Measurements from ENCODE around the gene C1orf146. TPM values are rescaled to one million over a fixed set of nuclear protein-coding genes. Genes with fewer than 3 reads are reported as not detected.

C1orf146 gene, protein sequence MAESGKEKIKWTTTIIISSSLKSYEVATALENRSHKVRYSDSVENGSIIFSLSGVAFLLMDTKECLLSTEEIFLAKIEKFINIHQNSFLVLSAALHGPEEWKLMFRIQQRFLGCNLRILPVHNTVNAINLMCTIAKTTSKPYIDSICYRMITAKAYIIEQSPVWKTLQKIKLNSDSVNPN
- total RNA-seq (not detected), polyA plus RNA-seq (not detected)
- long read RNA-seq, donor 1: 0 reads
- long read RNA-seq, donor 2: 0 reads

DNA sequence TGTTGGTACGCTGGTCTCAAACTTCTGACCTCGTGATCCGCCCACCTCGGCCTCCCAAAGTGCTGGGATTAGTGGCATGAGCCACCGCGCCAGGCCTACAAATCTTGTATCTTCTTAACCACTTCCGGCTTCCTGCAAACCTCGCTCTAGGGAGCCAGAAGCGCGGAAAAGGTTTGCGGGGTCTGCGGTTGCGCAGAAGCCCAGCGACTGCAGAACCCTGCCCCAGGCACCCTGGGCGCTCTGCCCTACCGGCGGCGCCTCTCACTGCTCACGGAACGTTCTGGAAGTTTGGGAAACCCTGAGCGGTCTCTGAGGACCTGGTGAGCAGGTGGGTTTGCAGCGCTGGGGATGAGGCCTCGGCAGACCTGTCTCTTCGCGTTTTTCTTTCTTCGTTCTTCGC, at the start of gene C1orf146:
Gene C1orf146, plus strand, starts transcription at position 195 of the 400 bp plus-strand sequence. CDS start 13,506 bp downstream, outside the sequence.
- WGBS, 2 donors: 94 to 95% methylated on average over 27 of the region's 27 CpGs
- no peak within 1 kb of the TSS for H3K4me3 ChIP-seq (ENCODE audit: low read length in 2 of 2)
- H3K4me1 ChIP-seq (ENCODE audit: control insufficient read depth in 1 of 2, insufficient read depth in 2 of 2, low read length in 2 of 2): no peaks in the 10 kb centered on the region
- DNase-seq: no peak
- no peaks in the 10 kb centered on the region for H3K36me3 ChIP-seq (ENCODE audit: control insufficient read depth in 1 of 2, insufficient read depth in 2 of 2, low read length in 1 of 2)
- H3K27ac ChIP-seq (ENCODE audit: low read depth in 1 of 2, low read length in 2 of 2): no peak within 1 kb of the TSS
- H3K9me3 ChIP-seq (ENCODE audit: control insufficient read depth, low read length): no peaks in the 10 kb centered on the region
- no peaks in the 10 kb centered on the region for H3K27me3 ChIP-seq (ENCODE audit: control insufficient read depth in 1 of 2, insufficient read depth in 2 of 2, low read length in 1 of 2)
- no peak for ATAC-seq (ENCODE audit: low FRiP score)
- intact Hi-C loops (cut with DNase I): no loop called here

DNA sequence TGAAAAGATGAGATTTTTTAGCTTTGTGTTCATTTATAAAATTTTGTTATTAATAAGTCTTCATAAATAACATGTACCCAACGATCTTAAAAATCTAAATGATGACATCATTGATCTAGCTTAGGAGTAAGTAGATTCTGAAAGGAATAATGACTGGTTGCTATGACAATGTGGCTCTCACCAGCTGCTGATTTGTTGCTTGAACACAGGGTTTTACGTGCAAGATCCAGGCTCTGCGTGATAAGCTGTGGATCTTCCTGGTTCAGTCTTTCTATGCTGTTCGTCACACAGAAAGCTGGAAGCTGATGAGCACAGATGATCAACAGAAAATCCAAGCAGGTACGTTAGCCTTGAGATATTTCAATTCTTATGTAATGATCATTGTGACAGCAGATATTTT, 49.1 kb upstream of the C1orf146 start:
- 70 to 74% methylated on average over 5 of the region's 5 CpGs for WGBS, 2 donors
- no peaks in the 10 kb centered on the region for H3K27me3 ChIP-seq (ENCODE audit: control insufficient read depth in 1 of 2, insufficient read depth in 2 of 2, low read length in 1 of 2)
- ATAC-seq (ENCODE audit: low FRiP score): no peak
- H3K36me3 ChIP-seq (ENCODE audit: control insufficient read depth in 1 of 2, insufficient read depth in 2 of 2, low read length in 1 of 2): no peaks in the 10 kb centered on the region
- intact Hi-C loops (cut with DNase I): no loop called here
- DNase-seq: no peak
- H3K4me1 ChIP-seq (ENCODE audit: control insufficient read depth in 1 of 2, insufficient read depth in 2 of 2, low read length in 2 of 2): no peaks in the 10 kb centered on the region
- H3K4me3 ChIP-seq (ENCODE audit: low read length in 2 of 2): no peak overlapping the region
- no peaks in the 10 kb centered on the region for H3K9me3 ChIP-seq (ENCODE audit: control insufficient read depth, low read length)
- H3K27ac ChIP-seq (ENCODE audit: low read depth in 1 of 2, low read length in 2 of 2): no peak overlapping the region

DNA sequence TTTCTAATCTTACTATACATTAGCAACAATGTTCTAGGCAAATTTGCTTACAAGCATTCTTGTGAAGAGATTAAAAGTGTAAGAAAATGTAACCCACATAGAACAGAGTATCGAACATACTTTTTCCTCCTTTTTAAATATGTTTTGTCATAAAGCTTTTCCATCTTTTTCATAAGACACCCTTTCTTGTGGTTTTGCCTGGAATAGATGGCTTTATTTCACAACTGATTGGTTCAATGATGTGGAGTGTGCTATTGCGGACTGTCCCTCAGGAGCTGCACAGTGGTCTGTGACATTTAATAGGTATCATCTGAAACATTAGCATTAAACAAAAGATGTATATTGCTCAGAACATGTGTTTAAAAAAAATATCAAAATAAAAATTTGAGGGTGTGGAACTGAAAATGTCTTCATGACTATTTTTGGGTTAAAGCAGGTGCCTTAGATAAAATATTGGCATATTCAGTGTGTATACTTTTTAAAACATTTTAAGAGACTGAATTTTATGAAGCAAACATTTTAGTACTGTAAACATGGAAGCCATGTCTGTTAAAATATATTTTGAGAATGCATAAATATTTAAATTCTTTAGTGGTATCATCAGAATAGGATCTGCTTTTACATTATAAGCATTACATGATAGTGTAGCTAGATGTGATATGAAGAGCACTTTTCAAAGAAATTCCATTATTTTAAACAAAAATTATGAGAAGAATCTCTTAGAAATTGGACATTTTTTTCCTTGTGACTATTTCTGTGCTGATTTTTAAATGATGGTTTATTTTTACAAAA, 48.3 kb upstream of the C1orf146 start:
- ATAC-seq (ENCODE audit: low FRiP score) (no peak), DNase-seq (no peak)
- WGBS, 2 donors: 92 to 97% methylated on average over 2 of the region's 2 CpGs
- Histone ChIP-seq H3K36me3 (ENCODE audit: control insufficient read depth in 1 of 2, insufficient read depth in 2 of 2, low read length in 1 of 2) (no peaks in the 10 kb centered on the region), H3K4me1 (ENCODE audit: control insufficient read depth in 1 of 2, insufficient read depth in 2 of 2, low read length in 2 of 2) (no peaks in the 10 kb centered on the region), H3K9me3 (ENCODE audit: control insufficient read depth, low read length) (no peaks in the 10 kb centered on the region), H3K4me3 (ENCODE audit: low read length in 2 of 2) (no peak overlapping the region), H3K27ac (ENCODE audit: low read depth in 1 of 2, low read length in 2 of 2) (no peak overlapping the region), H3K27me3 (ENCODE audit: control insufficient read depth in 1 of 2, insufficient read depth in 2 of 2, low read length in 1 of 2) (no peaks in the 10 kb centered on the region)
- intact Hi-C loops (cut with DNase I): no loop called here

DNA sequence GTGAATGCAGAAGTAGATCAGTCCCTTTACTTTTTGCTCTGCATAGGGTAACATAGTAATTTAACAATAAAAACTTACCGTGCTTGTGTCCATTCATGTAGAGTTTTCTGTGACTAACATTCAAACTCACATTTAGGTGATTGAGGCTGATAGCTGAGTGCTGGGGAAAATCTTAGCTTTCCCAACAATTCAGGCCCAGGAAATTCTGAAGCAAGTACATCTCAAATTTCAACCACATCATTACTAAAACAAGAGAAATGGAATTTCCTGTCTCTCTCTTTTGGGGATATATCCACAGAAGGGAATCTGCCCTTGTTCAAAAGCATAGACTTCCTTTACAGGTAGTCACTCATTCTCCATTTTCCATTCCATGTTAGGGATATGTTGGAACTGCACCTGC, 33.1 kb upstream of the C1orf146 start:
- H3K27ac ChIP-seq (ENCODE audit: low read depth in 1 of 2, low read length in 2 of 2): no peak overlapping the region
- 74 to 80% methylated on average over 1 of the region's 1 CpG for WGBS, 2 donors
- DNase-seq (no peak), ATAC-seq (ENCODE audit: low FRiP score) (no peak)
- H3K36me3 ChIP-seq (ENCODE audit: control insufficient read depth in 1 of 2, insufficient read depth in 2 of 2, low read length in 1 of 2): peaks cover 0 to 1% of the 10 kb centered on the region in 2 donors
- H3K27me3 ChIP-seq (ENCODE audit: control insufficient read depth in 1 of 2, insufficient read depth in 2 of 2, low read length in 1 of 2): no peaks in the 10 kb centered on the region
- H3K9me3 ChIP-seq (ENCODE audit: control insufficient read depth, low read length): no peaks in the 10 kb centered on the region
- H3K4me3 ChIP-seq (ENCODE audit: low read length in 2 of 2): no peak overlapping the region
- intact Hi-C loops (cut with DNase I): no loop called here
- no peaks in the 10 kb centered on the region for H3K4me1 ChIP-seq (ENCODE audit: control insufficient read depth in 1 of 2, insufficient read depth in 2 of 2, low read length in 2 of 2)

DNA sequence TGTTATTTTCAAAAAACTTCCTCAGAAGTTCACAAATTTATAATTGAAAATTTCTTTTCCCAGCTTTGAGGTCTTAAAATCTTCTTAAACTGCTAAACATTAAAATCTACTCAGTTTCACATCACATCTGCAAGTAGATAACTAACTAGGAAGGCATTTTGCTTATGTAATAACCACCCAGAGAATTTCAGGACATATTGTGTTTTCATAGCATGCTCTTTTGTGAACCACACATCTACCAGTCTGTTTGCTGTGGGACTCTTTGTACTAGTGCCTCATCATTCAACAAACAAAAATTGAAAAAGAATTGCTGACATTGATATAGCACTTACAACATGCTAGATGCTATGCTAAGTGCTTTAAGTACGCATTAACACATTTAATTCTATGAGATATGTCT, 31.6 kb upstream of the C1orf146 start:
- Histone ChIP-seq H3K36me3 (ENCODE audit: control insufficient read depth in 1 of 2, insufficient read depth in 2 of 2, low read length in 1 of 2) (peaks cover 0 to 1% of the 10 kb centered on the region in 2 donors), H3K4me1 (ENCODE audit: control insufficient read depth in 1 of 2, insufficient read depth in 2 of 2, low read length in 2 of 2) (no peaks in the 10 kb centered on the region), H3K27me3 (ENCODE audit: control insufficient read depth in 1 of 2, insufficient read depth in 2 of 2, low read length in 1 of 2) (peaks cover 0 to 2% of the 10 kb centered on the region in 2 donors), H3K9me3 (ENCODE audit: control insufficient read depth, low read length) (no peaks in the 10 kb centered on the region), H3K27ac (ENCODE audit: low read depth in 1 of 2, low read length in 2 of 2) (no peak overlapping the region), H3K4me3 (ENCODE audit: low read length in 2 of 2) (no peak overlapping the region)
- 86 to 90% methylated on average over 1 of the region's 1 CpG for WGBS, 2 donors
- ATAC-seq (ENCODE audit: low FRiP score) (no peak), DNase-seq (no peak)
- intact Hi-C loops (cut with DNase I): no loop called here

DNA sequence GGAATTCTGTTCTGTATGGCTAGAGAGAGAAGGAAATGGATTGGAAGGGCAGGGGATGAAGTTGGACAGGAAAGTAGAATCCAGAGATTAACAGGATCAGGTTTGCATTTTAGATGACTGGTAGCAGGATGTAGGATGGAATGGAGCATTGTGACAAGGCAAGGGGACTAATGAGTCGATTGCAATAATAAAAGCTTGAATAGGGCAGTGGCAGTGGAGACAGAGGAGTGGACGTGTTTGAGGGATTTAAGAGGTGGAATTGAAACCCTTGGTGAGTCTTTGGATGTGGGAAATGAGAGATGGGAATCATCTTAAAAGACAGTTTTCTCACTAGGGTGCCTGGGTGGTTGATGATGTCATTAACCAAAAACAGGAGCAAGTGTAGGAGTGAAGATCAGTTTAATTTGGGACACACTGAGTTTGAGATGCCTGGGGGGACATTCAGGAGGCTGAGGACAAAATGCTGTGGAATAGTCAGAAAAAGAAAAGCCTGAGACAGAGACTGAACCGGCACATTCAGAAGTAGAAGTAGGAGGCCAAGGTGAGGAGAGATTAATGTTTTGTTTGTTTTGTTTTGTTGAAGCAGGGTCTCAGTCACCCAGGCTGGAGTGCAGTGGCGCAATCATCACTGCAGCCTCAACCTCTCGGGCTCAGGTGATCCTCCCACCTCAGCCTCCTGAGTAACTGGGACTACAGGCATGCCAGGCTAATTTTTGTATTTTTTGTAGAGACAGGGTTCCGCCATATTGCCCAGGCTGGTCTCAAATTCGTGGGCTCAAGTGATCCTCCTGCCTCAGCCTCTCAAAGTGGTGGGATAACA, 29.1 kb upstream of the C1orf146 start:
- Histone ChIP-seq H3K9me3 (ENCODE audit: control insufficient read depth, low read length) (no peaks in the 10 kb centered on the region), H3K27me3 (ENCODE audit: control insufficient read depth in 1 of 2, insufficient read depth in 2 of 2, low read length in 1 of 2) (peaks cover 0 to 2% of the 10 kb centered on the region in 2 donors), H3K4me1 (ENCODE audit: control insufficient read depth in 1 of 2, insufficient read depth in 2 of 2, low read length in 2 of 2) (no peaks in the 10 kb centered on the region), H3K36me3 (ENCODE audit: control insufficient read depth in 1 of 2, insufficient read depth in 2 of 2, low read length in 1 of 2) (no peaks in the 10 kb centered on the region), H3K27ac (ENCODE audit: low read depth in 1 of 2, low read length in 2 of 2) (no peak overlapping the region), H3K4me3 (ENCODE audit: low read length in 2 of 2) (no peak overlapping the region)
- no peak for ATAC-seq (ENCODE audit: low FRiP score)
- DNase-seq: no peak
- WGBS, 2 donors: 75 to 78% methylated on average over 7 of the region's 7 CpGs
- intact Hi-C loops (cut with DNase I): no loop called here

DNA sequence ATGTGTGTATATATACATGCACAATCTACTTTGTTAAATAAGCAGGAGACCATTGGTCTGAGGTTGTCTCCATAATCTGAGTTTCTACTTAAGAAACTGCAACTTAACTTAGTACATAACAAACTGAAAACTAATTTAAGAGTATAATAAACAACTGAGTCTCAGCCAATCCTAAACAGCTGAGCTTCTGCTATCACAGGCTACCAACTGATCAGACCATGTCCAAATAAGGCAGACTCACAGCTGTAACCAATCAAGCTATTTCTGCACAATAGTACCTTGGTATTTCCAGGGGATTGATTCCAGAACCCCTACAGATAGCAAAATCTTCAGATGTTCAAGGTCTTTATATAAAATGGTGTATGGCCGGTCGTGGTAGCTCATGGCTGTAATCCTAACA, 26.0 kb upstream of the C1orf146 start:
- 85 to 86% methylated on average over 2 of the region's 2 CpGs for WGBS, 2 donors
- DNase-seq: no peak
- peaks cover 0 to 2% of the 10 kb centered on the region in 2 donors for H3K27me3 ChIP-seq (ENCODE audit: control insufficient read depth in 1 of 2, insufficient read depth in 2 of 2, low read length in 1 of 2)

DNA sequence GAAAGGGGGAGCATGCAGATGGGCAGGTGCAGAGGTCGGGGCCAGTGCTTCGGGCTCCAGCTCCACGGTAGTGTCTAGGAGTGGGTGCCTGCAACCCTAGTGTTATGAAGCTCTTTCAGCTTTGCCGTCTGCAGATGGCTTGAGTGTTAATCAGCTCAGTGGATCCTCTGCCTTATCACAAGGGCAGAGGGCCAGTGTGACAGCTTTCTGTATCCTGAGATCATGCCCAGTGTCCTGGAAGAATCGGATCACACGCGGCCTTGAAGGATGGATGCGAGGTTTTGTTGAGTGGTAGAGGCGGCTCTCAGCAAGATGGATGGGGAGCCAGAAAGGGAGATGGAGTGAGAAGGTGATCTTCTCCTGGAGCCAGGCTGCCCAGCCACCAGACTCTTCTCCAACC, 25.5 kb upstream of the C1orf146 start:
- intact Hi-C loops (cut with DNase I): no loop called here
- WGBS, 2 donors: 91 to 93% methylated on average over 9 of the region's 9 CpGs
- ATAC-seq (ENCODE audit: low FRiP score) (no peak), DNase-seq (no peak)
- no peaks in the 10 kb centered on the region for H3K4me1 ChIP-seq (ENCODE audit: control insufficient read depth in 1 of 2, insufficient read depth in 2 of 2, low read length in 2 of 2)
- H3K4me3 ChIP-seq (ENCODE audit: low read length in 2 of 2): no peak overlapping the region
- H3K27ac ChIP-seq (ENCODE audit: low read depth in 1 of 2, low read length in 2 of 2): no peak overlapping the region
- peaks cover 0 to 2% of the 10 kb centered on the region in 2 donors for H3K27me3 ChIP-seq (ENCODE audit: control insufficient read depth in 1 of 2, insufficient read depth in 2 of 2, low read length in 1 of 2)
- no peaks in the 10 kb centered on the region for H3K9me3 ChIP-seq (ENCODE audit: control insufficient read depth, low read length)
- H3K36me3 ChIP-seq (ENCODE audit: control insufficient read depth in 1 of 2, insufficient read depth in 2 of 2, low read length in 1 of 2): no peaks in the 10 kb centered on the region

More for the DNA sequence above, 26.0 kb upstream of the C1orf146 start:
- Histone ChIP-seq H3K4me3 (ENCODE audit: low read length in 2 of 2) (no peak overlapping the region), H3K36me3 (ENCODE audit: control insufficient read depth in 1 of 2, insufficient read depth in 2 of 2, low read length in 1 of 2) (no peaks in the 10 kb centered on the region), H3K27ac (ENCODE audit: low read depth in 1 of 2, low read length in 2 of 2) (no peak overlapping the region), H3K9me3 (ENCODE audit: control insufficient read depth, low read length) (no peaks in the 10 kb centered on the region), H3K4me1 (ENCODE audit: control insufficient read depth in 1 of 2, insufficient read depth in 2 of 2, low read length in 2 of 2) (no peaks in the 10 kb centered on the region)
- ATAC-seq (ENCODE audit: low FRiP score): no peak
- intact Hi-C loops (cut with DNase I): no loop called here
